GM19328 (cell line): ENCODE data around the gene SCGB3A2.
A peak's percentile ranks its signal among the peaks of the same experiment; 100 is the strongest.

Experiments
- ATAC-seq: cut with Tn5 transposase; IDR thresholded peaks from one replicate; pipeline ENCODE4 v1.9.1; 2021; ENCODE audit warnings: mild to moderate bottlenecking, moderate library complexity; ENCODE audit not compliant: unreplicated experiment

SCGB3A2 gene

GRCh38 chr5:147878066-147878759 is at the start of gene SCGB3A2:
Gene SCGB3A2, plus strand, starts transcription at chr5:147878711. Its CDS starts 93 bp downstream, at chr5:147878804.
- ATAC-seq: no peak

DNA sequence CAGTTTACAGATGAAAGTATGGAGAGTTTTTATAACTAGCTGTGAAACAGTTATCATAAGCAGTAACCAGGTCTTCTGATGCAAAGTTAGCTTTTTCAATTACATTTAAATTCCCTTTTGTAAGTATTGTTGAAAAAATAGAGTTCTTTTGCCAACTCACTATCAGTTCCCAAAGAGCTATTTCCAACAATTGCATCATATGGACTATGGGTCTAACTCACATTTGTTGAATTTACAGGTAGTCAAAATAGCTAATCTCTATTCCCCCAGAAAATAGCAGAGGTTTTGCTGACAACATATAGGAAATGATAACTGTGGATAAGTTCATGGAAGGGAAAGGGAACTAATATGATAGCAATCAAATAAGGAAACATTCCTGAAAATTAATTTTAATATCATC is 48.5 kb upstream of the SCGB3A2 start:
- ATAC-seq: no peak

- no peak for ATAC-seq
These were observed 47.0 kb upstream of the SCGB3A2 start, which contains the start of gene SPINK1 for GRCh38 chr5:147831465-147831864. Gene SPINK1, minus strand, starts transcription at chr5:147831671. Its CDS starts 94 bp downstream, at chr5:147831577.

DNA sequence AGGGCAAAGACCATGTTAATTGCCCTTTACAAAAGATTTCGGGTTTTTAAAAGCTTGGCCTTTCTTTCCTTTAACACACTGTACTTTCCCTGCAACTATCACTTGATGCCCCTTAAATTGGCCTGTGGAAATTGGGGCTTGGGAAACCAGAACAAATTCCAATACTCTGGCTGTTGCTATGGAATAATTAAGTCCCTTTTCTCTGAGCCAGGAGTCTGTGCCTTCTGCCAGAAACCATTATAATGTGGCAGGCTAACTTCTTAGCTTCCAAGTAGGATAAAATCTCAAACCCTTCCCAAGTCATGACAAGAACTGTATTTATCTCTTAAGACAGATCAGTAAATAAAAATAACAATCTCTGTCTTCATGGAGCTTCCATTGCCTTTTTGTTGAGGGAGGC is 46.0 kb upstream of the SCGB3A2 start:
- no peak for ATAC-seq

- ATAC-seq: no peak
These were observed 43.1 kb upstream of the SCGB3A2 start for GRCh38 chr5:147835386-147835798.

DNA sequence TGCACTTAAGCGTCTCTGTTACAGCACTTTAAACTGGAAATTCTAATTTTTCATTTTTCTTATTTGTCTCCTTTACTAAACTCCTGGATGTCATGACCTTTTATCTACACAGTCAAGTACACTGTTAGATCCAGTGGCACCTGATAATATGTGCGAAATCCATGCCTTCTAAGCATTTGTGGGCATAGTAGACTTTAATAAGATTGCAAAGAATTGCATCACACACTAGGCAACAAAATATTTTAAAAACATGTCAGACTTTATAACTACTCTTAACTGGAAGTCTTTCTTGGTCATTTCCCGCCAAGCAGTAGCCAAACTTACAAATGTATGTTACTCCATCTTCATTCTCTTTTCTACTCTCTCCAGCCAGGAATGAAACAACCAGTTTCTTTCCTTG is 42.1 kb upstream of the SCGB3A2 start:
- no peak for ATAC-seq

DNA sequence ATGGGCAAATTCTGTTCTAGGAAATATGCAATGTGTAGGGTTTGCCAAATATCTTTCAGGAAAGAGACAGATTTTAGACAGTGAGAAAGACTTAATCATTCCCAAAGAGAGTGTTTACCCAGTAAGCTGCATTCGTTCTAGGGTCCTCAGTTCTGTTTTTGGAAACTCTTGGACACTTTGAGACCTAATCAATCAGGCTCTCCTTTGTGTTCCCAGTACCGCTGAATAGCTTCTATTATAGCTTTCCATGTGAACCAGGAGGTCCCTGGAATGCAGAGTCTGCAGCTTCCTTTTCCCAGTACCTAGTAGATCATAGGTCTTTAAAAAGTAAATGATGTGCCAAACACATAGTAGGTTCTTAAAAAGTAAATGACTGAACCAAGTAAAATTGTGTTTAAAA is 35.6 kb upstream of the SCGB3A2 start:
- no peak for ATAC-seq

- ATAC-seq: no peak
These were observed 33.7 kb upstream of the SCGB3A2 start for GRCh38 chr5:147844846-147845245.

- ATAC-seq: no peak
These were observed 32.9 kb upstream of the SCGB3A2 start for GRCh38 chr5:147845618-147846017.

- ATAC-seq: no peak
These were observed 29.3 kb upstream of the SCGB3A2 start for GRCh38 chr5:147849226-147849625.

DNA sequence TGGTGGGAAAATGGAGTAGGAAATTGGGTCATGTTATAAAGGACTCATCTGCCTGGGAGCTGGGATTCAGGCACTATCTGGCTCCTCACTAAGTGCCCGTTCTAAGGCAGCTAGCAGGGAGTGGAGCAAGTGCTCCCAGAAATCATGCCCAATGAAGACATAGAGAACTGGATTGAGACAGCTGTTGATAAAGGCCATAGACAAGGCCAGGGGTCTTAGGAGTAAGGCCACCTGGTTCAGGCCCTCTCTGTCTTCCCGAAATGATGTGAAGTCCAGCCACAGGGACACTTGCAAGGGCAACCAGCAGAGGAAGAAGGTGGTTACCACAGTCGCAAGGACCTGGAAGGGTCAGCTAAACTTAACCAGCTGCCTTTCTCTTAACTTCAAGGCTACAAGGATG is 26.9 kb upstream of the SCGB3A2 start:
- no peak for ATAC-seq

DNA sequence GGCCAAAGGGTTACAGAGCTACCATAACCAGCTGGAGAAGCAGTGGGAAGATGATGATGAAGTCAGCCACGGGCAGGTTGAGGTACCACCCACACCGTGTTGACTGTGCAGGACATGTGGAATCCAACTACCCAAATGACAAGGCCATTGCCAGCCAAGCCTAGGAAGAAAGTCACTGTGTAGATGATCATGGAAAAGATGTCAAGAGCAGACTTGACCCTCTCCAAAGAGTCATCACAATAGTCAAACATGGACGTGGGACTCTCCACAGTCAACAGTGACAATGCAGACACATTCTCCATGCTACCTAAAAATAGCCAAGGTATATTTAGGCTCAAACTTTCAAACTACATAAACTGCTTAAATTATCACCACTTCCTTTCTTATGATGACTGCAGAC is 26.1 kb upstream of the SCGB3A2 start:
- no peak for ATAC-seq

DNA sequence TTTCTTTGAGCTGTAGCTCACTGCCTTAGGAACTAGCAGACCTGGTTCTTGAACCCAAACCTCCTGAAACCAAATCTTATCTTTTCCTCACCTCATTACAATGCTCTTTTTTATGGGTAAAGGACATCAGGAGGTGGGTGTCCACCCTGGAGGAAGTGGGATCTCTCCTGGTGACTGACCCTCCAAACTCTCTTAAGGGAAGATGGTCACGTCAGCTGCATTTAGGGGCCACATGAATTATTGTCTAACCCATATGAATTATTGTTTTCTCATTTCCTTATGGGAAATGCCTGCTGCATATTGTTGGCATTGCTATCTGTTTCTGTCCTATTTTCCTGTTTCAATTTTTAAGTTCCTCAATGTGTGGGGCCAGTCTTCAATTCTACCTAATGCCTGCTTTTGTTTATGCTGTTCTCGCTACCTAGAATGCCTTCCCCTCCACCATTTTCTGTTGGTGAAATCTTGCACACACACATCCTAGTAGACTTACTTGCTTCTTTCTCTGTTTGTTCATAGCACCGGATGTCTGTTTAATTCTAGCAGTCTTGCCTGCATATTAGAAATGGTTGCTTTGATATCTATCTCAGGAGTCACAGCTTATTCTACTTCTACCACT is 25.0 kb upstream of the SCGB3A2 start:
- ATAC-seq: no peak

DNA sequence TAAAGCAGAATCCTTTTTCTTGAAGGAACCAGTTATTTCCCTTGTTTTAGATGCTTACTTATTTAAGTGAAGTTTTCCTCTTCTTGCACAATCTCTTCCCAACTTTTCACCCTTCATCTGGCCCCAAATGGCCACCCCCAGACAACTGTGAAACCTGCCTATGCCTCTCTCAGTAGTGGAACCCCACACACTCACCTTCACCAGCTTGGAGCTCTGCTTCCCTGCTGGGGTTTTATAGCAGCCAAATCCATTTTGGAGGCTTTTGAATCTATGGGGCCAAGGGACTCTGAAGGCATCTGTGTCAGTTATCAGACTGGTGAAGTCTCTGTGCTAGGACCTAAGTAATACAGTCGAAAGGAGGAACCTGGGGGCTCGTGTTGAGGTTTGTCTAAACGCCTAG is 24.2 kb upstream of the SCGB3A2 start:
- no peak for ATAC-seq

GRCh38 chr5:147854894-147855773 is 23.4 kb upstream of the SCGB3A2 start:
- no peak for ATAC-seq

- no peak for ATAC-seq
These were observed 22.8 kb upstream of the SCGB3A2 start for GRCh38 chr5:147855774-147856069.

DNA sequence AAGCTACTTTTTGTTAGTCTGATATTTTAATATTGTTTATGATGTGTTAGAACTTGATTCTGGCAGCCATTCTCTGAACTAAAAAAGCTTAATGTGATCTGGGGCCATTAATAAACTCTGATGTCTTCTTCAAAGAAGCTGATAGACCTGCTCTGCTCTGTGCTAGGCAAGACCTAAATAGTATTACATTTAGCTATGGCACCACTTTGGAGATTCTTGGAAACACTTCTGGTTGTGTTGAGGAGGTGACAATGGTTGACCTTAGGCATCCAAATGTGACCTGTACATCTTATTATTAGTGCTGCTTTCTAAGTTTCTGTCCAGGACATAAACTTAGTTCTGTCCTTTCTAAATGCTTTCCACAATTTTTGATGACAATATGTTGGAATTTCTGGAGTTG is 21.7 kb upstream of the SCGB3A2 start:
- no peak for ATAC-seq

DNA sequence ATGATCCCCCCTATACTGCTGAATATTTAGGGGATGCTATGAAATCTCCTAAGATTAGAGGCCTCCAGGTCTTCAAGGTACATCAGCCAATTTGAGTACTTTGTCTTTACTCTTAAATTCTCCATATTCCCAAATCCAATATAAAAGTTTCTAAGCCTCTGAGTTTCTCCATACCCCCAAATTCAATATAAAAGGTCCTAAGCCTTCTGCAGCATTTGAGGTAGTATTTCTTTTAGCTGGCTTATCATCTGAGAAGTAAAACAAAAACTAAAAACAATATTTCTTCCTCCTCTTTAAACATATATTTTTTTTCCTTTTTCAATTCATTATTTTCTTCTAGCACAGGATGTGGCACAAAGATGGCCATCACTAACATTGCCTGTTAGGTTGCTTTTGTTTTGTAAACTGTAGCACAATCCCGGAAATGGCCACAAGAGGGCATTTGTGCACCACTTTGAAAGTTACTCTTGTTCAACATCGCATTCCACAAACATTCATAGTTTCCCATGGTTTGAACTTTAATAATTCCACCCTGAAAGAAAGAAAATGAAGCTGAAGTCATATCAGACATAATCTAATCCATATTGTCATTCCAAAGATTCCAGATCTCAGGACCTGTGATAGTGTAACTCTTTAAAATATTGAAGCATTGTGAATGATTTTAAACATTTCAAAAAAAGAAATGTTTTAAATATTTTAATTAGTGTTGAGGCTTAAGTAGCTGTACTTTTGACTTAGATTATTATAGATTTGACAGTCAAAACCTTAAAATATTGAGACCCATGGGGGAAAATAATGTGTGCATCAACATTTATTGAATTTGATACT is 21.0 kb upstream of the SCGB3A2 start:
- ATAC-seq: peak; percentile 84

DNA sequence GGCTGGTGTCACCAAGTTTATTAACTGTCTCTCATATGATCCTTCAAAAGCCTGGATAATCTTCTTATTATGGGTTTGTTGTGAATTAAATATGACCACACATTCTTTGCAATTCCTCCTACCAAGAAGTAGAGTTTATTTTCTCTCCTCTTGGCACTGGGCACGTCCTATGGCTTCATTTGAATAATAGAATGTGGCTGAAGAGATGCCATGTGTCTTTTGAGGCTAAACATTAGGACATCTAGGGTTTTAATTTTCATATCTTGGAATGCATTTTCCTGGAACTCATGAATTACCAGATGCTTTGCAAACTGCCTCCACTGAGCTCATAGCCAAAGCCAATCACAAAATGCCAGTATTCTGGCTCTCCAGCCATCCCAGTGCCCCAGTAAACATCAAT is 19.9 kb upstream of the SCGB3A2 start:
- no peak for ATAC-seq

- no peak for ATAC-seq
These were observed 18.4 kb upstream of the SCGB3A2 start for GRCh38 chr5:147859962-147860640.
